ENCODE data around the gene OSBP2.

OSBP2 gene

GRCh38 chr22:30795118-30795517 lies 100.4 kb downstream of the OSBP2 start:
- DNase-seq, result no peak
- no peak for TF ChIP-seq CTCF (IDR thresholded peaks at IDR 0.05; ENCODE audit: low read depth, low read length)
- Histone ChIP-seq H3K27me3 (no peaks in the 10 kb centered on the region; the same call in 1 of the 2 replicates), H3K9me3 (no peaks in the 10 kb centered on the region), H3K36me3 (no peaks in the 10 kb centered on the region), H3K4me3 (ENCODE audit: low read depth, low read length) (no peak overlapping the region), H3K4me1 (no peaks in the 10 kb centered on the region)

- TF ChIP-seq CTCF (IDR thresholded peaks at IDR 0.05; ENCODE audit: low read depth, low read length), result no peak
- Histone ChIP-seq H3K9me3 (no peaks in the 10 kb centered on the region), H3K4me3 (ENCODE audit: low read depth, low read length) (no peak overlapping the region), H3K4me1 (peaks cover 4% of the 10 kb centered on the region; the same call in 1 of the 2 replicates), H3K36me3 (no peaks in the 10 kb centered on the region), H3K27me3 (peaks cover 24% of the 10 kb centered on the region)
- DNase-seq, result no peak
Measured at GRCh38 chr22:30801695-30802094, 107.0 kb downstream of the OSBP2 start.

- no peaks in the 10 kb centered on the region for H3K36me3 ChIP-seq
- no peaks in the 10 kb centered on the region for H3K9me3 ChIP-seq
- H3K27me3 ChIP-seq, result peaks cover 24% of the 10 kb centered on the region
- TF ChIP-seq CTCF (IDR thresholded peaks at IDR 0.05; ENCODE audit: low read depth, low read length), result 0 out of 2 replicates have a peak, but pooled peaks have one; percentile 1
- H3K4me1 ChIP-seq, result peaks cover 4% of the 10 kb centered on the region; the same call in 1 of the 2 replicates
- H3K4me3 ChIP-seq (ENCODE audit: low read depth, low read length), result peak overlapping the region; percentile 56
- peak; percentile 87 for DNase-seq
Measured at GRCh38 chr22:30802202-30803166, 107.8 kb downstream of the OSBP2 start.

GRCh38 chr22:30803679-30804078 lies 109.0 kb downstream of the OSBP2 start:
- H3K9me3 ChIP-seq, result no peaks in the 10 kb centered on the region
- H3K27me3 ChIP-seq, result peaks cover 24% of the 10 kb centered on the region
- no peaks in the 10 kb centered on the region for H3K36me3 ChIP-seq
- TF ChIP-seq CTCF (IDR thresholded peaks at IDR 0.05; ENCODE audit: low read depth, low read length), result no peak
- no peak for DNase-seq
- H3K4me3 ChIP-seq (ENCODE audit: low read depth, low read length), result peak overlapping the region; percentile 56; the same call in 1 of the 2 replicates
- peaks cover 4% of the 10 kb centered on the region; the same call in 1 of the 2 replicates for H3K4me1 ChIP-seq

GRCh38 chr22:30804626-30805025 lies 110.0 kb downstream of the OSBP2 start:
- H3K27me3 ChIP-seq, result peaks cover 24% of the 10 kb centered on the region
- no peaks in the 10 kb centered on the region for H3K9me3 ChIP-seq
- no peak overlapping the region for H3K4me3 ChIP-seq (ENCODE audit: low read depth, low read length)
- H3K36me3 ChIP-seq, result no peaks in the 10 kb centered on the region
- DNase-seq, result no peak
- TF ChIP-seq CTCF (IDR thresholded peaks at IDR 0.05; ENCODE audit: low read depth, low read length), result no peak
- H3K4me1 ChIP-seq, result peaks cover 4% of the 10 kb centered on the region; the same call in 1 of the 2 replicates

- Histone ChIP-seq H3K4me3 (ENCODE audit: low read depth, low read length) (no peak overlapping the region), H3K36me3 (no peaks in the 10 kb centered on the region), H3K27me3 (peaks cover 19% of the 10 kb centered on the region), H3K9me3 (no peaks in the 10 kb centered on the region), H3K4me1 (peaks cover 4% of the 10 kb centered on the region; the same call in 1 of the 2 replicates)
- TF ChIP-seq CTCF (IDR thresholded peaks at IDR 0.05; ENCODE audit: low read depth, low read length), result no peak
- no peak for DNase-seq
Measured at GRCh38 chr22:30806391-30806861, 111.8 kb downstream of the OSBP2 start.
